ENCODE results near the gene UBXN6. TPM values are rescaled to one million over a fixed set of nuclear protein-coding genes. Genes with fewer than 3 reads are reported as not detected.

The UBXN6 gene
- total RNA-seq, 2 donors from 2014 or later: 90.4 to 104 TPM

DNA sequence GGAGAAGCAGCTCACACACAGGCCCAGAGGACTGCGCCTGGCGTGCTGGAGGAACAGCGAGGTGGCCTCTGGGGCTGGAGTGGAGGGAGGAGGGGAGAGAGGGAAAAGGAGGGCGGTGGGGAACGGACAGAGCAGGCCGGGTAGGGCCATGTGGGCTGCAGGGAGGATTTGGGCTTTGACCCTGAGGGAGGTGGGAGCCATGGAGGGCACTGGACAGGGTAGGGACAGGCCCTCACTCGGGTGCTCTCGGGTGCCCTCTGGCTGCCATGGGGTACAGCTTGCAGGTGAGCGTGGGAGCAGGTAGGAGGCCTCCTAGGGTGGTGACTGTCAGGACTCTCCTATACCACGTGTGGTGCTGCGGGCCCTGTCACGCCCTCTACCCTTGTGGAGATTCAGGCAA, 37.9 kb upstream of the UBXN6 start:
- DNase-seq (peak in 1 of 2 donors; percentile 41), ATAC-seq (peak; percentile 88)
- intact Hi-C loops (cut with DNase I, micrococcal nuclease): no loop called here

GRCh38 chr19:4494691-4495064, 37.1 kb upstream of the UBXN6 start:
- DNase-seq (no peak), ATAC-seq (no peak)
- intact Hi-C loops (cut with DNase I, micrococcal nuclease): no loop called here

DNA sequence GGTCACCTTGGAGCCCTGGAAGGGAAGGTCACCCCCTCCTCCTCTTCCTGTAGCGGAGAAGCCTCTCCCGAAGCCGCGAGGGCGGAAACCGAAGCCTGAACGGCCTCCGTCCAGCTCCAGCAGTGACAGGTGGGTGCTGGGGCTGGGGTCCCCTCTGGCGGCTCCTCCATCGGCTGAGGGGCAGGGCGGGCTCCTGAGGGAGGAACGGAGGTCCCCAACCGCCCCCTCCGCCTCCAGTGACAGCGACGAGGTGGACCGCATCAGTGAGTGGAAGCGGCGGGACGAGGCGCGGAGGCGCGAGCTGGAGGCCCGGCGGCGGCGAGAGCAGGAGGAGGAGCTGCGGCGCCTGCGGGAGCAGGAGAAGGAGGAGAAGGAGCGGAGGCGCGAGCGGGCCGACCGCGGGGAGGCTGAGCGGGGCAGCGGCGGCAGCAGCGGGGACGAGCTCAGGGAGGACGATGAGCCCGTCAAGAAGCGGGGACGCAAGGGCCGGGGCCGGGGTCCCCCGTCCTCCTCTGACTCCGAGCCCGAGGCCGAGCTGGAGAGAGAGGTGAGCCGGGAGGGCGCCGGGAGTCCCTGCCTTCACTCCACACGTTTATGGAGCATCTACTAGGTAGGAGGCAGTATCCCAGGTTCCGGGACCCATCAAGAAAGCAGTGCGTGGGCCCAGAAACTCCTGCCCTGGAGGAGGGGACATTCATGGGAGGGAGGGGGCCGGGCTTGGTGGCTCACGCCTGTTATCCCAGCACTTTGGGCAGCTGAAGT, 36.5 kb upstream of the UBXN6 start:
- DNase-seq (no peak), ATAC-seq (no peak)
- intact Hi-C loops (cut with DNase I, micrococcal nuclease): no loop called here

DNA sequence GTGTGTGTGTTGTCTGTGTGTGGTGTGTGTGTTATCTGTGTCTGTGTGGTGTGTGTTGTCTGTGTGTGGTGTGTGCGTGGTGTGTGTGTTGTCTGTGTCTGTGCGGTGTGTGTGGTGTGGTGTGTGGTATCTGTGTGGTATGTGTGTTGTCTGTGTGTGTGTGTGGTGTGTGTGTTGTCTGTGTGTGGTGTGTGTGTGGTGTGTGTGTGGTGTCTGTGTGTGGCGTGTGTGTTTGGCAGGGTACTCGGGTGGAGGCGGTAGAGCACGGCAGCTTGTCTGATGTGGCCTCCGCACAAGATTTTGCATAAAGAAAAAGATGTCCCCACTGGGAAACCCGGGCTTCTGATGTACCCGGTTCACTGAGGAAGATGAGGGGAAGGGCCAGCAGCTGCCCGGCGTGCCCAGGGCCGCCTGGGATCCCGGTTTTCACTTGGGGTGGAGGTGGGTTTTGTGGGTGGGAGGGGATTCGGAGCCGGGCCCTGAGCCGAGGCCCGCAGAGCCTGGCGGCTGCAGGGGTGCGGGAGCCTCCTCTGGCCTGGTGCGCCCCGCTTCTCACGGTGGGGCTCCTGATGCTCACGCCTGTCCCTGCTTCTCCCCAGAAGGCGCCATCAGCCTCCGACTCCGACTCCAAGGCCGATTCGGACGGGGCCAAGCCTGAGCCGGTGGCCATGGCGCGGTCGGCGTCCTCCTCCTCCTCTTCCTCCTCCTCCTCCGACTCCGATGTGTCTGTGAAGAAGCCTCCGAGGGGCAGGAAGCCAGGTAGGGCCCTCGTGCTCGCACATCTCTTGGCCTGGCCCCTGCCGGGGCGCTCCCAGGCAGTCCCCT, 35.7 kb upstream of the UBXN6 start:
- ATAC-seq (no peak), DNase-seq (no peak)
- intact Hi-C loops (cut with DNase I, micrococcal nuclease): no loop called here

- DNase-seq (no peak), ATAC-seq (no peak)
- intact Hi-C loops (cut with DNase I, micrococcal nuclease): no loop called here
These were observed 34.9 kb upstream of the UBXN6 start for GRCh38 chr19:4492337-4493103.

GRCh38 chr19:4491446-4491845, 33.9 kb upstream of the UBXN6 start:
- DNase-seq: no peak
- intact Hi-C loops (cut with DNase I, micrococcal nuclease): no loop called here
- no peak for ATAC-seq

GRCh38 chr19:4488496-4488895, 30.9 kb upstream of the UBXN6 start:
- ATAC-seq (no peak), DNase-seq (no peak)
- intact Hi-C loops (cut with DNase I, micrococcal nuclease): no loop called here

GRCh38 chr19:4487572-4487971, 30.0 kb upstream of the UBXN6 start:
- ATAC-seq (no peak), DNase-seq (no peak)
- intact Hi-C loops (cut with DNase I, micrococcal nuclease): no loop called here

- DNase-seq: no peak
- ATAC-seq: no peak
- intact Hi-C loops (cut with DNase I, micrococcal nuclease): no loop called here
These were observed 25.8 kb upstream of the UBXN6 start for GRCh38 chr19:4483385-4483784.

DNA sequence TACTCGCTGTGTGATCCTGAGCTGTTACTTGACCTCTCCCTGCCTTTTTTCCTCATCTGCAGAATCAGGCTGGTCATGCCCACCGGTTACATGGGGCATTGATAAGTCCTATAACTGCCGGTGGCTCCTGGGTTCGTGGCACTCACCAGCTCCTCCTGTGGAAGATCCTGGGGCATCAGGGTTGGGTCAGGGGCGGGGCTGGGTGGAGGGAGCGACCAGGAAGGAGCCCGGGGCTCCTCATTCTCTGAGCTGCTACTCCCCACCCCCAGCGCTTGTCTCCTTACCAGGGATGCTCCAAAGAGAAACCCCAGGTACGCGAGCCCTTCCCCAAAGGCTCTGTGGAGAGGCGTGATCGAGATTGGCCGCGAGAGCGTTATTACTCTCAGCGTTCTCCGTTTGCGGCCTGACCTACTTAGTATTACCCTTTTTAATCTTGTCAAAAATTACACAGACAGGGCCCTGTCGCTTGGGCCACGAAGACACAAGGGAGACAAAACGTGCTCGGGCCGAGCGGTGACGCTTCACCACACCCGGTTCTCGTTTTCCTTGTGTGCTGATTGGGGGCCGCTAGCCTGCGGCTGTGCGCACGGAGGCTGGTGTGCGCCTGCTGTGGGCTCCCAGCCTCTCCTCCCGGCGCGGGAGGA, 25.2 kb upstream of the UBXN6 start:
- intact Hi-C loops (cut with DNase I, micrococcal nuclease): no loop called here
- peak; percentile 41 for ATAC-seq
- DNase-seq: no peak

DNA sequence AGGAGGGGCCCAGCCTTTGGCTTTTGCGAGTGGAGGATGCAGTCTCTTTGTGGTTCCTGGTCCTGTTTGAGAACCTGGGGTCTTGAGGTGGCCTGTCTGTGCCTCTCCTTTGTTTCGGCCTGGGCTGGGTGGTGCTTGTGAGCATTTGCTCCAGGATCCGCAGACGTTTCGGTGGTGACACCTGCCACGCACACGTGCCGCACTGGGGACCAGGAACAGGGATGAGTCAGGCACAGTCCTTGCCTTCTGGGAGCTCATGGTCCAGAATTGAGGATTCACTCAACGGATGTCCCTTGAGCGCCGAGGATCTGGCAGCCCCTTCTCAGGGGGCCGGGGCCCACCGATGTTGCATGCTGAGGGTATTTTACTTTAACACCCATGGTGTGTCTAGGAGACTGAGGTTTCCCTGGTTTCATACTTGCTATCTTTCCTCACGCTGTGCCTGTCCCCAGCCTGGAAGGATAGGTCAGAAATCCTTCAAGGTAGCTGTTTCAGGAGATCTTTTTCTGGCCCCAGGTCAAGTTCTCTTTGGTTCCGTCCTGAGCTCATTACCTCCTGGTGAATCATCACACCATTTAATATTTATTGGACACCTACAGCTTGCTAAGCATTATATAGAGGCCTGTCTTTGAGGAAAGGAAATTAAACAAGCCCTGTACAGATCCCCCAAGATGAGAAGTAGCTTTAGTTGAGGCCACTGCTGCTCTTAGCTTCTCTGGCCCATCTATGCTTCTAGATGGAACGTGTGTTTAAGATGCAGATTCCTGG, 19.6 kb upstream of the UBXN6 start:
- no peak for DNase-seq
- ATAC-seq: no peak
- intact Hi-C loops (cut with DNase I, micrococcal nuclease): no loop called here

DNA sequence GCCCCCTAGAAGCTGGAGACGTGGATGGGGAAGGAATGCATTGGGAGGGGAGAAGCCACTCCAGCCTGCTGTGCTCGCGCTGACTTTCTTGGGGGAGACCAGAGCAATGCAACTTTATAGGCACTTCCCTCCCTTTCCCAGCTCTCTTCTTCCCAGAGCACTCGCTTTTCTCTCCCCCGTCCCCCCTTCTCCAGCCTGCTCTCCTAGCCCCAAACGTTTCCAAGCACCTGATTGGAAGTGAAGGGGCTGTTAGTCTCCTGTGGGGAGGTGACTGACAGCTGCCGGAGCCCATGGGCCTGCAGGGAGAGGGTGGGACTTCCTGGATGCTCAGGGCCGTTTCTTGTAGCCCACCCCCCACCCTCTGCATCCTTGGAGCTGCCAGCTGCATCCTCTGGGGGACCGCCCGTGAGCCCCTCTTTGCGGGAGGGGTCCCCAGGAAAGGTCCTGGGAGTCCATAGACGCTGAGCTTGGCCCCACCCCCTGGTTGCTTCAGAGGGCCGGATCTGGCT, 17.0 kb upstream of the UBXN6 start:
- DNase-seq (no peak), ATAC-seq (no peak)
- intact Hi-C loops (cut with DNase I, micrococcal nuclease): no loop called here

- DNase-seq (no peak), ATAC-seq (no peak)
- intact Hi-C loops (cut with DNase I, micrococcal nuclease): no loop called here
These were observed 16.3 kb upstream of the UBXN6 start for GRCh38 chr19:4473763-4474513.

GRCh38 chr19:4473011-4473762, 15.6 kb upstream of the UBXN6 start:
- intact Hi-C loops (cut with DNase I, micrococcal nuclease): no loop called here
- DNase-seq: no peak
- no peak for ATAC-seq

DNA sequence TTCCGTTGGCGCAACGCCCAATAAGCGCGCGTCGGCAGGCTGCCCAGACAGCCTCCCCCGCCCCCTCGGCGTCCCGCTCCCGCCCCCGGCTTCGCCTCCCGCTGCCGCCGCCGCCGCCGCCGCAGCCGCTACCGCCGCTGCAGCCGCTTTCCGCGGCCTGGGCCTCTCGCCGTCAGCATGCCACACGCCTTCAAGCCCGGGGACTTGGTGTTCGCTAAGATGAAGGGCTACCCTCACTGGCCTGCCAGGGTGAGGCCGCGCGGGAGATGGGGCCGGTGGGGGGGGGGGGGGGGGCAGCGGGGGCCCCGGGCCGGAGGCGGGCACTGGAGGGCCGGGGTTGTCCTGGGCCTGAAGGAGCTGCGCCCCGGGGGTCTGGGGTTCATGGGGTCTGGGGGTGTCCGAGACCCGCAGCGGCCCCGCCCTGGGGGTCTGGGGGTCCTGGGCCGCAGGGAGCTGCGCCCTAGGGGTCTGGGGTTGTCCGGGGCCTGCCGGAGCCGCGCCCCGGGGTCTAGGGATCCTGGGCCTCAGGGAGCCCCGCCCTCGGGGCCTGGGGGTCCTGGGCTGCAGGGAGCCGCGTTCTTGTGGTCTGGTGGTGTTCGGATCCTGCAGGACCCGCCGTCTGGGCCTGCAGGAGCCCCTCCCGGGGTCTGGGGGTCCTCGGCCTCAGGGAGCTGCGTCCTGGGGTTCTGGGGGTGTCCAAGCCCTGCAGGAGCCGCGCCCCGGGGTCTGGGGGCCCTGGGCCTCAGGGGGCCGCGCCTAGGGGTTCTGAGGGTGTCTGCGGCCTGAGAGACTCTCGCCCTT, 14.8 kb upstream of the UBXN6 start, which contains the start of gene HDGFL2:
HDGFL2 (plus strand) TSS at position 124 of the 801 bp plus-strand sequence; CDS start at position 178, 54 bp downstream.
- ATAC-seq (no peak), DNase-seq (peak in 1 of 2 donors; percentile 96)
- intact Hi-C loops (cut with DNase I, micrococcal nuclease): no loop called here

Measured in left colon (tissue), 2 donors.